ENCODE measurements around the gene LRP5.

The LRP5 gene

GRCh38 chr11:68459886-68460740, 147.7 kb downstream of the LRP5 start:
- H3K36me3 ChIP-seq (ENCODE audit: control insufficient read depth, low read length): peaks cover 31% of the 10 kb centered on the region

GRCh38 chr11:68460741-68461574, 148.6 kb downstream of the LRP5 start, which contains the start of gene PPP6R3:
Gene PPP6R3 (plus strand): TSS chr11:68460752. CDS start chr11:68537665, 76,913 bp downstream.
- no peaks in the 10 kb centered on the region for H3F3A ChIP-seq (ENCODE audit: control insufficient read depth, insufficient read depth)
- H3K9me2 ChIP-seq (replicated peaks; ENCODE audit: control insufficient read depth, low read length): no peaks in the 10 kb centered on the region
- no peaks in the 10 kb centered on the region for H3K9me3 ChIP-seq (ENCODE audit: control insufficient read depth, insufficient read depth, low read length)
- H3K4me3 ChIP-seq (ENCODE audit: low read length): peak within 1 kb of the TSS; percentile 92
- peaks cover 57% of the 10 kb centered on the region for H3K79me2 ChIP-seq (ENCODE audit: control insufficient read depth, low read length)
- H3K4me2 ChIP-seq (ENCODE audit: low read length): peak within 1 kb of the TSS; percentile 97
- H4K20me1 ChIP-seq (ENCODE audit: control insufficient read depth, insufficient read depth, low read depth, low read length): peaks cover 34% of the 10 kb centered on the region
- peaks cover 51% of the 10 kb centered on the region for H3K4me1 ChIP-seq (ENCODE audit: control insufficient read depth, low read length)
- peaks cover 40% of the 10 kb centered on the region for H3K36me3 ChIP-seq (ENCODE audit: control insufficient read depth, low read length)
- H3K27ac ChIP-seq (ENCODE audit: low read depth, low read length): peak within 1 kb of the TSS; percentile 67
- no peaks in the 10 kb centered on the region for H3K27me3 ChIP-seq (ENCODE audit: control insufficient read depth, low read length)
- no peak for TF ChIP-seq EZH2phosphoT487 (IDR thresholded peaks at IDR 0.05; ENCODE audit: borderline replicate concordance, low read length)
- TF ChIP-seq, protein P1, sequence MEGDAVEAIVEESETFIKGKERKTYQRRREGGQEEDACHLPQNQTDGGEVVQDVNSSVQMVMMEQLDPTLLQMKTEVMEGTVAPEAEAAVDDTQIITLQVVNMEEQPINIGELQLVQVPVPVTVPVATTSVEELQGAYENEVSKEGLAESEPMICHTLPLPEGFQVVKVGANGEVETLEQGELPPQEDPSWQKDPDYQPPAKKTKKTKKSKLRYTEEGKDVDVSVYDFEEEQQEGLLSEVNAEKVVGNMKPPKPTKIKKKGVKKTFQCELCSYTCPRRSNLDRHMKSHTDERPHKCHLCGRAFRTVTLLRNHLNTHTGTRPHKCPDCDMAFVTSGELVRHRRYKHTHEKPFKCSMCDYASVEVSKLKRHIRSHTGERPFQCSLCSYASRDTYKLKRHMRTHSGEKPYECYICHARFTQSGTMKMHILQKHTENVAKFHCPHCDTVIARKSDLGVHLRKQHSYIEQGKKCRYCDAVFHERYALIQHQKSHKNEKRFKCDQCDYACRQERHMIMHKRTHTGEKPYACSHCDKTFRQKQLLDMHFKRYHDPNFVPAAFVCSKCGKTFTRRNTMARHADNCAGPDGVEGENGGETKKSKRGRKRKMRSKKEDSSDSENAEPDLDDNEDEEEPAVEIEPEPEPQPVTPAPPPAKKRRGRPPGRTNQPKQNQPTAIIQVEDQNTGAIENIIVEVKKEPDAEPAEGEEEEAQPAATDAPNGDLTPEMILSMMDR (IDR thresholded peaks at IDR 0.05; ENCODE audit: low read depth, low read length, poor library complexity, severe bottlenecking): no peak

More at GRCh38 chr11:68459886-68460740, 147.7 kb downstream of the LRP5 start:
- Histone ChIP-seq H3K27me3 (ENCODE audit: control insufficient read depth, low read length) (no peaks in the 10 kb centered on the region), H3K79me2 (ENCODE audit: control insufficient read depth, low read length) (peaks cover 48% of the 10 kb centered on the region), H3K9me2 (replicated peaks; ENCODE audit: control insufficient read depth, low read length) (no peaks in the 10 kb centered on the region), H3K4me3 (ENCODE audit: low read length) (peak overlapping the region; percentile 92), H3K27ac (ENCODE audit: low read depth, low read length) (peak overlapping the region; percentile 67), H3K4me2 (ENCODE audit: low read length) (peak overlapping the region; percentile 97), H3K9me3 (ENCODE audit: control insufficient read depth, insufficient read depth, low read length) (no peaks in the 10 kb centered on the region), H4K20me1 (ENCODE audit: control insufficient read depth, insufficient read depth, low read depth, low read length) (peaks cover 26% of the 10 kb centered on the region), H3F3A (ENCODE audit: control insufficient read depth, insufficient read depth) (no peaks in the 10 kb centered on the region), H3K4me1 (ENCODE audit: control insufficient read depth, low read length) (peaks cover 43% of the 10 kb centered on the region)
- TF ChIP-seq EZH2phosphoT487 (IDR thresholded peaks at IDR 0.05; ENCODE audit: borderline replicate concordance, low read length): no peak
- TF ChIP-seq, protein P1 (IDR thresholded peaks at IDR 0.05; ENCODE audit: low read depth, low read length, poor library complexity, severe bottlenecking): no peak

- peak overlapping the region; percentile 92 for H3K4me3 ChIP-seq (ENCODE audit: low read length)
- no peak overlapping the region for H3K27ac ChIP-seq (ENCODE audit: low read depth, low read length)
- TF ChIP-seq EZH2phosphoT487 (IDR thresholded peaks at IDR 0.05; ENCODE audit: borderline replicate concordance, low read length): no peak
- TF ChIP-seq, protein P1 (IDR thresholded peaks at IDR 0.05; ENCODE audit: low read depth, low read length, poor library complexity, severe bottlenecking): no peak
- peak overlapping the region; percentile 93 for H3K4me2 ChIP-seq (ENCODE audit: low read length)
- H3K4me1 ChIP-seq (ENCODE audit: control insufficient read depth, low read length): peaks cover 55% of the 10 kb centered on the region
- no peaks in the 10 kb centered on the region for H3K9me3 ChIP-seq (ENCODE audit: control insufficient read depth, insufficient read depth, low read length)
- H3F3A ChIP-seq (ENCODE audit: control insufficient read depth, insufficient read depth): no peaks in the 10 kb centered on the region
- peaks cover 63% of the 10 kb centered on the region for H3K79me2 ChIP-seq (ENCODE audit: control insufficient read depth, low read length)
- no peaks in the 10 kb centered on the region for H3K27me3 ChIP-seq (ENCODE audit: control insufficient read depth, low read length)
- H4K20me1 ChIP-seq (ENCODE audit: control insufficient read depth, insufficient read depth, low read depth, low read length): peaks cover 37% of the 10 kb centered on the region
- peaks cover 42% of the 10 kb centered on the region for H3K36me3 ChIP-seq (ENCODE audit: control insufficient read depth, low read length)
- no peaks in the 10 kb centered on the region for H3K9me2 ChIP-seq (replicated peaks; ENCODE audit: control insufficient read depth, low read length)
Observed at GRCh38 chr11:68461575-68461917, 149.2 kb downstream of the LRP5 start.
